Nephron (organoid): Measurements from ENCODE around the gene ADSS1.
A peak's percentile ranks its signal among the peaks of the same experiment; 100 is the strongest.

Source experiments
- H3K27ac Mint-ChIP-seq, 3 experiments: 2 replicates each; pipeline ENCODE4 v1.8.0; 2020; ENCODE audit warnings: mixed read lengths in 3 of 3, mild to moderate bottlenecking in 2 of 3, moderate library complexity in 1 of 3
- H3K27me3 Mint-ChIP-seq: 2 replicates; pipeline ENCODE4 v1.8.0; 2021; ENCODE audit warnings: low read depth, mild to moderate bottlenecking, moderate library complexity, mixed read lengths
- H3K36me3 Mint-ChIP-seq: 2 replicates; pipeline ENCODE4 v1.8.0; 2020; ENCODE audit warnings: low read depth, mixed read lengths
- H3K4me1 Mint-ChIP-seq: 2 replicates; pipeline ENCODE4 v1.8.0; 2020; ENCODE audit warnings: mixed read lengths
- H3K4me3 Mint-ChIP-seq, 3 experiments: 2 replicates each; pipeline ENCODE4 v1.8.0; 2020; ENCODE audit warnings: mild to moderate bottlenecking in 3 of 3, mixed read lengths in 3 of 3, moderate library complexity in 2 of 3
- H3K9me3 Mint-ChIP-seq: 2 replicates; pipeline ENCODE4 v1.8.0; 2020; ENCODE audit warnings: mixed read lengths
- CTCF ChIP-seq, 3 experiments: fragments of 200-600 bp; sonication (generic); IDR thresholded peaks; one replicate each; pipeline ENCODE4 v1.5.0; 2021; ENCODE audit warnings: antibody characterized with exemption in 3 of 3; ENCODE audit not compliant: unreplicated experiment in 3 of 3

Gene ADSS1

GRCh38 chr14:104769324-104770071, 45.5 kb downstream of the ADSS1 start:
- H3K27ac Mint-ChIP-seq, result peak overlapping the region in 2 of 3 experiments; percentile 39 to 60
- H3K9me3 Mint-ChIP-seq, result peaks cover 6% of the 10 kb centered on the region
- peaks cover 8% of the 10 kb centered on the region for H3K4me1 Mint-ChIP-seq
- no peak for TF ChIP-seq CTCF (IDR thresholded peaks at IDR 0.05; ENCODE audit: unreplicated experiment in 3 of 3)
- no peaks in the 10 kb centered on the region for H3K27me3 Mint-ChIP-seq
- peaks cover 56% of the 10 kb centered on the region for H3K36me3 Mint-ChIP-seq
- no peak overlapping the region for H3K4me3 Mint-ChIP-seq

- Mint-ChIP-seq H3K4me3 (no peak overlapping the region), H3K36me3 (peaks cover 55% of the 10 kb centered on the region), H3K4me1 (peaks cover 8% of the 10 kb centered on the region), H3K9me3 (peaks cover 6% of the 10 kb centered on the region), H3K27me3 (no peaks in the 10 kb centered on the region), H3K27ac (peak overlapping the region in 2 of 3 experiments; percentile 39 to 53)
- TF ChIP-seq CTCF (IDR thresholded peaks at IDR 0.05; ENCODE audit: unreplicated experiment in 3 of 3), result no peak
Measured at GRCh38 chr14:104770072-104770579, 46.1 kb downstream of the ADSS1 start.

- H3K27me3 Mint-ChIP-seq, result no peaks in the 10 kb centered on the region
- peak; percentile 22 to 48 (median 42) for TF ChIP-seq CTCF (IDR thresholded peaks at IDR 0.05; ENCODE audit: unreplicated experiment in 3 of 3)
- no peak overlapping the region for H3K27ac Mint-ChIP-seq
- no peak overlapping the region for H3K4me3 Mint-ChIP-seq
- H3K4me1 Mint-ChIP-seq, result peaks cover 8% of the 10 kb centered on the region
- H3K36me3 Mint-ChIP-seq, result peaks cover 47% of the 10 kb centered on the region
- H3K9me3 Mint-ChIP-seq, result no peaks in the 10 kb centered on the region
Measured at GRCh38 chr14:104770851-104771272, 46.8 kb downstream of the ADSS1 start.

- Mint-ChIP-seq H3K36me3 (peaks cover 43% of the 10 kb centered on the region), H3K4me1 (peaks cover 8% of the 10 kb centered on the region)
- TF ChIP-seq CTCF (IDR thresholded peaks at IDR 0.05; ENCODE audit: unreplicated experiment in 3 of 3), result no peak
Measured at GRCh38 chr14:104771374-104771773, 47.3 kb downstream of the ADSS1 start.

GRCh38 chr14:104771918-104772706, 48.1 kb downstream of the ADSS1 start:
- Mint-ChIP-seq H3K27ac (no peak overlapping the region), H3K36me3 (peaks cover 40% of the 10 kb centered on the region), H3K4me1 (peaks cover 8% of the 10 kb centered on the region), H3K9me3 (no peaks in the 10 kb centered on the region), H3K27me3 (no peaks in the 10 kb centered on the region), H3K4me3 (no peak overlapping the region)
- no peak for TF ChIP-seq CTCF (IDR thresholded peaks at IDR 0.05; ENCODE audit: unreplicated experiment in 3 of 3)

More at GRCh38 chr14:104771374-104771773, 47.3 kb downstream of the ADSS1 start:
- Mint-ChIP-seq H3K27me3 (no peaks in the 10 kb centered on the region), H3K27ac (no peak overlapping the region), H3K9me3 (no peaks in the 10 kb centered on the region), H3K4me3 (no peak overlapping the region)
